T1000 (cell line): ENCODE measurements around the gene RPL35.
A peak's percentile ranks its signal among the peaks of the same experiment; 100 is the strongest.

Experiments used
- DNase-seq: peaks from one replicate; lab custom pipeline; 2025; ENCODE audit warnings: mixed read lengths; lab: John Stamatoyannopoulos, UW

RPL35 gene

GRCh38 chr9:124861342-124862229 is at the start of gene RPL35, which contains the start of gene ARPC5L:
RPL35 (minus strand) TSS chr9:124861957; CDS start chr9:124861912, 45 bp downstream.
ARPC5L (plus strand) TSS chr9:124862130; CDS start chr9:124869291, 7,161 bp downstream.
- DNase-seq, result peak; percentile 90

GRCh38 chr9:124908098-124908497 is 46.3 kb upstream of the RPL35 start:
- no peak for DNase-seq

- DNase-seq, result no peak
Measured at GRCh38 chr9:124906966-124907365, 45.2 kb upstream of the RPL35 start.

DNA sequence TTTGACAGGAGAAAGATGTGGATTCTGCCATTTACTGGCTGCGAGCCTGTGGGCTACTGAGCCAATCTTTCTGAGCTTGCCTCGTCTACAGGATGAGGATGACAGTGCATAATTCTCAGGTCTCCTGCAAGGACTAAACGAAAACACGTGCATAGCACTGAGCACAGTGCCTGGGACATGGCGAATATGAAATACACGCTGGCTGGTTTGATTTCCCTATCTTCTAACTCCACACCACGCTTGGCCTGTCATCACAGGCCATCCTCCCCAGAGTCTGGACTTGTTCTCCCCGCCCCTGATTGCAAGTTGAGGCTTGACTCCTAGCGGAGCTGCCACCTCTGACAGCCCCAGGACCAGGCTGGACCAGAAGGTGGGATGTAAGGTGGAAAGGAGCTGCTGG is 38.1 kb upstream of the RPL35 start:
- no peak for DNase-seq

DNA sequence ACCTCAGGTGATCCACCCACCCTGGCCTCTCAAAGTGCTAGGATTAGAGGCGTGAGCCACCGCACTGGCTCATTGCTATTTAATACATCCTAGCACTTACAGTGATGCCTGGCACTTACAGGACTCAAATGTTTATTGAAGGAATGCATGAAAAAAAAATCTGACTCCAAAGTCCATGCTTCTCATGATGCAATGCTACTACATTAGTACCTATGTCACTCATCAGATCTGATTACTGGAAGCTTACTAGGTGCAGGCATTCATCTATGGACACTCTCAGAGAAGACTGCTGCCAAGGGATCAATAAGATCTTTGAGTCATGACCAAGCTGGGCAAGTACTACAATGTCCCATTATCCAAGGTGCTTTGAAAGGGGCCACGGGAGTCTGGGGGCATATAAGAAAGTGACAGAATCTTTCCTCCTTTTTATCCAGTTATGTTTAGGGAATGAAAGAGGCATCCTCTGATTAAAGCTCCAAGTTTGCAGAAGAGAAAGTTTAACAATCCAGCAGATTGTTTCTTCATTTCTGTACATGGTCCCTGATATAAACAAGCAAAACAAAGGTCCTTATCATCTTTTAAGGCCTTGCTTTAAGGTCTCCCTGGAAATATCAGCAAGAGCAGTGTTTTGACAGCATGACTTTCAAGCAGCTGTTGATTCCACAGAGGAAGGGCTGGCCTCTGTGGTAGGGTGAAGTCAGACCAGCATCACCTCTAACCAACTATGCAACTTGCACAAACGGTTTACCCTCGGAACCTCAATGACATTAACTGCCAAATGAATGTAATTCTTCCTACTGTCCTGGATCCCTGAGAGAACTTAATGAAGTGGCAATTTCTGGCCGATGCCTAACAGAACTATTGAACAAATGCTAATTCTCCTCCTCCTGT is 36.1 kb upstream of the RPL35 start:
- no peak for DNase-seq

GRCh38 chr9:124894741-124895170 is 33.0 kb upstream of the RPL35 start:
- DNase-seq, result no peak

GRCh38 chr9:124894035-124894740 is 32.4 kb upstream of the RPL35 start:
- DNase-seq, result no peak

GRCh38 chr9:124890179-124890578 is 28.4 kb upstream of the RPL35 start:
- DNase-seq, result no peak

- DNase-seq, result no peak
Measured at GRCh38 chr9:124889006-124889405, 27.2 kb upstream of the RPL35 start.

GRCh38 chr9:124887832-124888231 is 26.1 kb upstream of the RPL35 start:
- no peak for DNase-seq

DNA sequence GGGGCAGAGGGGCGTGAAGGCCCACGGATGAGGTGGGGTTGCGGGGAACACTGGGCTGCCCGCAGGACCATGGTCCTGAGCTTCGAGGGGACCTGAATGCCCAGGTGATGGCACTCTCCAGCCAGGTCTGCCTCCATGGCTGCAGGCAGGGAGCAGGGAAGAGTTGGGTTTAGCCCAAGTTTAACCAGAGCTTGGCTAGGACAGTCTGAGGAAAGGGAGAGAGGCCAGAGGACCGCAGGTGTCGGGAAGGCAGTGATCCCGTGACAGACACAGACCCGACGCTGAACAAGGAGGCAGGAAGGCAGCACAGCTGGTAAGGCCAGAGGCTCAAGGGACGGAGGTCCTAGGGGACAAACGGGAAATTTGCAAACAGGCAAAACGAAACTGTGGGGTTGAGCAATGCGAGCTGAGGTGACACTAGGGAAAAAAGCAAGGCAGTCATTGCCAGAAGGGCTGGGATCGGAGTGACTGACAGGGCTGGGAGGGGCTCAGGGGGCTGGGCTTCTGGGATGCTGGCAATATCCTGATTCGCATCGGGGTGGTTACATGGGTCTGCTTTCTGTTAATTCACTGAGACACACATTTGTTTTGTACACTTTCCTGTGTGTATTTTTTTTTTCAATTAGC is 25.2 kb upstream of the RPL35 start:
- no peak for DNase-seq

DNA sequence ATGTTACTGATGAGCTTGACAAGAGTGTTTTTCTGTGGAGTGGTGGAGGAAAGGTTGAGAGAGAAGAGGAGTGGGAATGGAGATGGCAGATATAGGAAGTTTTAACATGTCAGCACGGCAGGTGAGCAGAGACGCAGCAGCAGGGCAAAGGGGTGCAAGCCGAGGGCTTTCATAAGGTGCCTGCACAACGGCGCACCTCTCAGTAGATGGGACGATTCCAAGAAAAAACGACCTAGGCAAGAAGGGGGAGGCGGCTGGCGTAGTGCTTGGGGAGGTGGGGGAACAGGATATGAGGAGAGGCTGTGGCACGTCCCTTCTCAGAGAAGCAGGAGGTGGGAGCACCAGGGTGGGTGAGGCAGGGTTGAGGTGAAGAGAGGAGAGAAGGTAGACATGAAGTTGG is 24.7 kb upstream of the RPL35 start:
- DNase-seq, result no peak

- DNase-seq, result no peak
Measured at GRCh38 chr9:124885551-124885950, 23.8 kb upstream of the RPL35 start.

DNA sequence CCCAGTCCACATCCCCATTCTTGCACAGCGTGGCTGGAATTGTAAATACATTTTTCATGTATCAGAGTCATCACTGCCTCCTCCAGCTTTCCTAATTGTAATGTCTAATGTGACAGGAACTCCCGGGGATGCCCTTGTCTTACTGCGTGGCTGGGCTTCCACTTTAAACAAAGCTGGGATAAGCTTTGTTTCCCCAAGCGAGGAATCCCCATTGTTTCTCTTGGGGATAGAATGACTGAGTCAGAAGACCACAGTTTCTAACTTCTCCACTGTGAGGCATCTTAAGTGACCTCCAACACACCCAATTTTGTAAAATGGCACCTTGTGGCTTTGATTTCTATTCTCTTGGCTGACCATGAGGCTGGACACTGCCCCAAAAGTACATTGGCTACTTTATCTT is 22.6 kb upstream of the RPL35 start:
- no peak for DNase-seq

- no peak for DNase-seq
Measured at GRCh38 chr9:124882231-124882630, 20.5 kb upstream of the RPL35 start.

DNA sequence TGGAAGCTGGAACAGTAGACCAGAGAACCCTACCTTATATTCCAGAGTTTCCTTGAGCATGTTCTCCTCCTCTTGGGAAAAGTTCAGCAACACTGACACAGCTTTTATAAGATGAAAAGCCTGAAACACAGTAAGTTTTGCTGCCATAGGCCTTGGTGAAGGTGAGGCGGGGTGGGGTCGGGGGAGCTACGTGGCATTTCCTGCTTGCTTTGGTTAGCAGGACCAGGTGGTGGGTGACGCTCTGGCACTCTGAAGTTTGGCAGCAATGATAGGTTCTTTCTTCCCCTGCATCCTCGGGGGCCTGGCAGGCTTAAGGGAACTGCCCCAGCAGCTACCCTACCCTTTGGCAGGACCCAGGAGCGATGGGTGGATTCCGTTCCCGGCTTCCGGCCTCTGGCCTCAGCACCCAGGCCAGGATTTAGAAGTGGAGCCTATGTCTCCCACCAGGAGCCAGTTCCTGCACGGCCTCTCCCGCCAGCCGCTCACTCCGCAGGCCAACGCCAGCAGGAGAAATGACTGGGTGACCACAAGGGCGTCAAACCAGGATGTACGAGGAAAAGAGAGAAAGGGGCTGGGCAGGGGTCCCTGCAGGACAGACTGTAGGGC is 19.5 kb upstream of the RPL35 start:
- no peak for DNase-seq

DNA sequence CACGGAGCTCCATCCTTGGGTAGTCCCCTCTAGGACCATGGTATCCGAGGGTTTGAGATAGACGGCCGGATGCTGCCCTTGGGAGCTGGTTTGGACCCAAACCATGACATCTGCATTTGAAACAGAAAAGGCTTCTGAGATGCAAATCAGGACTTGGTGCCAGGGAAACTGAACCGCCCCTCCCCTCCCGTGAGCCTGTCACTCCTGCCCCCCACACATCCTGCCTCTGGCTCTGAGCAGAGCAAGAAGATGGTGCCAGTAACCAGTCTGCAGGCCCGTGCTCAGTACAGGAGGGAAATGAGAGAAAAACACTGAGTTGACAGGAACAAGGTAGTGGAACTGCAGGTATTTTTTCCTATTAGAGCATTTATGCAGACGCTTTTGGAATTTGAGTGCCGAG is 18.7 kb upstream of the RPL35 start:
- DNase-seq, result no peak

DNA sequence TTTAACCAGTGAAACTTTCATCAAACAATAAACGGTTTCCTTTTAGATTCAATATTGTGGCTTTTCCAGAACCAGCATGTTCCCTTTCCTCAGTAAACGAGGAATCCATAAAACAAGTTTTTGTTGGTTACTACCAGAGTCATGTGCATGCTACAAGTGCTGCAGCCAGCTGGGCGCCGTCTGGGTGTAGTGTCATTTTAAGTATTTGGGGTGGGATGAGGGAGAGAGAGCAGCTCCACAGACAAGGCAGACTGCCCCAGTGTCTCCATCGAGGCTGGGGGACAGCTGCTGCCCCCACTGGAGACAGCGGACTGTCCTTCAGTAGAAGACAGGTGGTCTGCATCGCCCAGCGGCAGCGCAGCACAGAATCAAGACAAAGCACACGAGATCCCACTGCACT is 17.5 kb upstream of the RPL35 start:
- DNase-seq, result no peak

GRCh38 chr9:124878518-124878917 is 16.8 kb upstream of the RPL35 start:
- DNase-seq, result no peak

DNA sequence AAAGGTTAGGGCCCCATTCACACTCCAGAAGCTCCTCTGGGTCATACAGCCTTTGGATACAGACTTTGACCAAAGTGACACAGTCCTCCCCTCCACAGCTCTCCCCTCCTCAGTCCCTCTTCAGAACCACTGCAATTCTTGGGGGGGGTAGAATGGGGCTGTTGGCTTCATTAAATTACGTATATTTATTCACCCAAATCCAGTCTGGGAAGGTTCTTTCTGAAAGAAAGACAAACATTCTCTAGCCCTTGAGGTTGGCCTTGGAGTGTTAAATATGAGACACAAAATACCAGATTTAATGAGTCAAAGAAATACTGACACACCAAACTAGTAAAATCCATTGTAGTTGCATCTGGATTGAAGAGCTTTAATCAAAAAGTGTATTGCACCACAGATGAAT is 16.3 kb upstream of the RPL35 start:
- DNase-seq, result no peak
